Mesenchymal stem cell (in vitro differentiated cells and primary cell): ENCODE results near the gene CXCL6.

Experiments
- DNase-seq: peaks from one replicate; pipeline ENCODE4 v3.0.0-alpha.2; 2013
- H2AFZ ChIP-seq: one replicate; pipeline ENCODE4 v1.6.1; 2013; ENCODE audit warnings: low read depth, mild to moderate bottlenecking, control low read depth, inconsistent platforms, low read length, moderate library complexity
- H2AK5ac ChIP-seq: 2 replicates; pipeline ENCODE4 v1.6.1; 2013; ENCODE audit warnings: low read length, moderate library complexity, mild to moderate bottlenecking, inconsistent platforms; ENCODE audit not compliant: severe bottlenecking
- H2BK120ac ChIP-seq: one replicate; pipeline ENCODE4 v1.6.1; 2013; ENCODE audit warnings: low read depth, mild to moderate bottlenecking, inconsistent platforms, low read length, moderate library complexity
- H2BK12ac ChIP-seq, 2 experiments: one replicate each; pipeline ENCODE4 v1.6.1; 2013; ENCODE audit warnings: inconsistent platforms in 2 of 2, low read length in 2 of 2, mild to moderate bottlenecking in 2 of 2, moderate library complexity in 2 of 2, control low read depth in 1 of 2
- H2BK15ac ChIP-seq: one replicate; pipeline ENCODE4 v1.6.1; 2013; ENCODE audit warnings: mild to moderate bottlenecking, low read depth, inconsistent platforms; ENCODE audit not compliant: poor library complexity, severe bottlenecking
- H2BK5ac ChIP-seq: 2 replicates; pipeline ENCODE4 v1.6.1; 2013; ENCODE audit warnings: low read depth, mild to moderate bottlenecking, low read length, control low read depth, inconsistent platforms; ENCODE audit not compliant: poor library complexity, severe bottlenecking
- H3K14ac ChIP-seq, 2 experiments: one replicate each; pipeline ENCODE4 v1.6.1; 2013; ENCODE audit warnings: inconsistent platforms in 2 of 2, low read length in 2 of 2, control low read depth in 1 of 2, mild to moderate bottlenecking in 1 of 2, moderate library complexity in 1 of 2
- H3K18ac ChIP-seq, 2 experiments: one replicate each; pipeline ENCODE4 v1.6.1; 2013; ENCODE audit warnings: inconsistent platforms in 2 of 2, low read length in 2 of 2, control low read depth in 1 of 2, low read depth in 1 of 2, mild to moderate bottlenecking in 1 of 2
- H3K23ac ChIP-seq, 2 experiments: one replicate each; pipeline ENCODE4 v1.6.1; 2013; ENCODE audit warnings: inconsistent platforms in 2 of 2, low read length in 2 of 2, mild to moderate bottlenecking in 2 of 2, moderate library complexity in 2 of 2, control low read depth in 1 of 2
- H3K27ac ChIP-seq: 2 replicates; pipeline ENCODE4 v1.5.1; 2013; ENCODE audit warnings: mild to moderate bottlenecking, moderate library complexity, low read length, control low read depth, inconsistent platforms; ENCODE audit not compliant: poor library complexity, severe bottlenecking
- H3K27me3 ChIP-seq, 2 experiments: 2 replicates each; pipeline versions ENCODE4 v1.6.1 to v1.7.0; 2013; ENCODE audit warnings: low read length in 2 of 2, mild to moderate bottlenecking in 2 of 2, moderate library complexity in 2 of 2, control low read depth in 1 of 2, inconsistent platforms in 1 of 2; ENCODE audit not compliant: control insufficient read depth in 1 of 2, insufficient read depth in 1 of 2
- H3K36me3 ChIP-seq, 2 experiments: 2 replicates each; pipeline versions ENCODE4 v1.6.1 to v1.7.0; 2013; ENCODE audit warnings: low read length in 2 of 2, control low read depth in 1 of 2, inconsistent platforms in 1 of 2, low read depth in 1 of 2, mild to moderate bottlenecking in 1 of 2; ENCODE audit not compliant: insufficient read depth in 2 of 2, control insufficient read depth in 1 of 2
- H3K4ac ChIP-seq, 2 experiments: one replicate each; pipeline ENCODE4 v1.6.1; 2013; ENCODE audit warnings: inconsistent platforms in 2 of 2, low read length in 2 of 2, mild to moderate bottlenecking in 2 of 2, moderate library complexity in 2 of 2, control low read depth in 1 of 2, low read depth in 1 of 2
- H3K4me1 ChIP-seq: 2 replicates; pipeline ENCODE4 v1.6.1; 2013; ENCODE audit warnings: low read depth, low read length, control low read depth; ENCODE audit not compliant: control insufficient read depth, insufficient read depth
- H3K4me2 ChIP-seq: 2 replicates; pipeline ENCODE4 v1.6.1; 2013; ENCODE audit warnings: low read length, mild to moderate bottlenecking, inconsistent platforms; ENCODE audit not compliant: poor library complexity, severe bottlenecking
- H3K4me3 ChIP-seq, 2 experiments: 2 replicates each; pipeline versions ENCODE4 v1.5.1 to v1.7.0; 2013; ENCODE audit warnings: low read length in 2 of 2, mild to moderate bottlenecking in 2 of 2, control low read depth in 1 of 2, low read depth in 1 of 2; ENCODE audit not compliant: insufficient read depth in 1 of 2
- H3K79me1 ChIP-seq: replicated peaks from 2 replicates; pipeline ENCODE4 v1.6.1; 2013; ENCODE audit warnings: mild to moderate bottlenecking, control low read depth, low read length, inconsistent platforms; ENCODE audit not compliant: poor library complexity, severe bottlenecking
- H3K9ac ChIP-seq: 2 replicates; pipeline ENCODE4 v1.7.0; 2013; ENCODE audit warnings: mild to moderate bottlenecking, low read length, moderate library complexity
- H3K9me3 ChIP-seq: 2 replicates; pipeline ENCODE4 v1.7.0; 2013; ENCODE audit warnings: mild to moderate bottlenecking, low read length; ENCODE audit not compliant: control insufficient read depth
- H4K8ac ChIP-seq: one replicate; pipeline ENCODE4 v1.6.1; 2013; ENCODE audit warnings: inconsistent platforms, mild to moderate bottlenecking, low read length, moderate library complexity
- H4K91ac ChIP-seq: one replicate; pipeline ENCODE4 v1.6.1; 2013; ENCODE audit warnings: mild to moderate bottlenecking, low read length, inconsistent platforms
- WGBS: methylation state at CpG from one replicate; pipeline ENCODE4 v1.1.7; 2013; ENCODE audit warnings: mixed read lengths; 5-methylcytosine and 5-hydroxymethylcytosine counted together

CXCL6 gene

GRCh38 chr4:73850261-73850970, 13.9 kb downstream of the CXCL6 start:
- WGBS, result 50% methylated on average over 1 of the region's 4 CpGs
- Histone ChIP-seq H2AFZ (no peak overlapping the region), H4K91ac (no peak overlapping the region), H2BK15ac (no peak overlapping the region), H3K14ac (no peak overlapping the region), H2AK5ac (no peak overlapping the region), H2BK12ac (no peak overlapping the region), H3K23ac (no peak overlapping the region), H3K4me1 (peaks cover 9% of the 10 kb centered on the region), H3K4me2 (no peak overlapping the region), H3K4me3 (no peak overlapping the region), H4K8ac (no peak overlapping the region), H2BK5ac (no peak overlapping the region), H3K9me3 (no peaks in the 10 kb centered on the region), H3K36me3 (peaks cover 0 to 2% of the 10 kb centered on the region in 2 experiments), H3K18ac (no peak overlapping the region), H2BK120ac (no peak overlapping the region), H3K27ac (no peak overlapping the region), H3K4ac (no peak overlapping the region), H3K79me1 (no peaks in the 10 kb centered on the region), H3K27me3 (peaks cover 0 to 8% of the 10 kb centered on the region in 2 experiments), H3K9ac (no peak overlapping the region)
- DNase-seq, result peak; percentile 49

GRCh38 chr4:73851293-73851692, 14.8 kb downstream of the CXCL6 start:
- Histone ChIP-seq H3K27ac (no peak overlapping the region), H3K4me2 (no peak overlapping the region), H3K4ac (no peak overlapping the region), H4K91ac (no peak overlapping the region), H3K9ac (no peak overlapping the region), H3K23ac (no peak overlapping the region), H3K14ac (no peak overlapping the region), H2AK5ac (no peak overlapping the region), H3K79me1 (no peaks in the 10 kb centered on the region), H2AFZ (no peak overlapping the region), H4K8ac (no peak overlapping the region), H2BK15ac (no peak overlapping the region), H3K9me3 (no peaks in the 10 kb centered on the region), H3K27me3 (peaks cover 0 to 8% of the 10 kb centered on the region in 2 experiments), H3K4me3 (no peak overlapping the region), H3K18ac (no peak overlapping the region), H2BK5ac (no peak overlapping the region), H3K36me3 (peaks cover 0 to 2% of the 10 kb centered on the region in 2 experiments), H2BK12ac (peak overlapping the region in 1 of 2 experiments; percentile 49), H3K4me1 (peaks cover 9% of the 10 kb centered on the region), H2BK120ac (no peak overlapping the region)
- no CpG with 5 or more reads among the region's 1 CpG for WGBS
- DNase-seq, result peak; percentile 46

- Histone ChIP-seq H3K79me1 (no peaks in the 10 kb centered on the region), H3K4me1 (peaks cover 9% of the 10 kb centered on the region), H3K27me3 (peaks cover 0 to 8% of the 10 kb centered on the region in 2 experiments), H3K4ac (no peak overlapping the region), H3K27ac (no peak overlapping the region), H2BK12ac (peak overlapping the region in 1 of 2 experiments; percentile 94), H3K9me3 (peaks cover 10% of the 10 kb centered on the region), H3K23ac (no peak overlapping the region), H4K91ac (no peak overlapping the region), H2BK120ac (no peak overlapping the region), H3K4me3 (peak overlapping the region in 1 of 2 experiments; percentile 72), H2BK15ac (no peak overlapping the region), H3K4me2 (no peak overlapping the region), H3K36me3 (peaks cover 0 to 1% of the 10 kb centered on the region in 2 experiments), H2BK5ac (no peak overlapping the region), H3K14ac (no peak overlapping the region), H3K18ac (peak overlapping the region in 1 of 2 experiments; percentile 64), H2AK5ac (no peak overlapping the region), H4K8ac (no peak overlapping the region), H2AFZ (no peak overlapping the region), H3K9ac (no peak overlapping the region)
- DNase-seq, result no peak
Observed at GRCh38 chr4:73852771-73853170, 16.3 kb downstream of the CXCL6 start.

GRCh38 chr4:73853246-73853704, 16.8 kb downstream of the CXCL6 start, which contains the start of gene PF4V1:
Gene PF4V1, plus strand, starts transcription at chr4:73853296. Its CDS starts 67 bp downstream, at chr4:73853363.
- Histone ChIP-seq H2AK5ac (peak within 1 kb of the TSS; percentile 44), H3K14ac (peak within 1 kb of the TSS in 1 of 2 experiments; percentile 93), H3K9ac (no peak within 1 kb of the TSS), H3K4me2 (peak within 1 kb of the TSS; percentile 57), H3K27me3 (peaks cover 0 to 8% of the 10 kb centered on the region in 2 experiments), H3K9me3 (peaks cover 12% of the 10 kb centered on the region), H3K18ac (peak within 1 kb of the TSS; percentile 0 to 64), H3K36me3 (no peaks in the 10 kb centered on the region), H3K27ac (no peak within 1 kb of the TSS), H3K79me1 (no peaks in the 10 kb centered on the region), H3K4me3 (peak within 1 kb of the TSS in 1 of 2 experiments; percentile 72), H2BK120ac (no peak within 1 kb of the TSS), H2AFZ (peak within 1 kb of the TSS; percentile 62), H3K23ac (no peak within 1 kb of the TSS), H4K8ac (no peak within 1 kb of the TSS), H3K4me1 (peaks cover 9% of the 10 kb centered on the region), H2BK15ac (no peak within 1 kb of the TSS), H4K91ac (peak within 1 kb of the TSS; percentile 43), H2BK12ac (peak within 1 kb of the TSS in 1 of 2 experiments; percentile 94), H2BK5ac (no peak within 1 kb of the TSS), H3K4ac (peak within 1 kb of the TSS in 1 of 2 experiments; percentile 89)
- DNase-seq, result no peak
- 62% methylated on average over 18 of the region's 22 CpGs for WGBS
